K562 (cell line): ENCODE data around the gene ZSWIM4. TPM values are rescaled to one million over a fixed set of nuclear protein-coding genes. Genes with fewer than 3 reads are reported as not detected.

Experiments
- BRCA1 ChIP-seq, 2 experiments: fragments of 450-650 bp in 1 of 2; sonication (generic) in 1 of 2; formaldehyde crosslinking in 1 of 2; IDR thresholded peaks; 2 replicates each; pipeline versions ENCODE4 v1.5.0 to v1.6.1; 2017 to 2020; ENCODE audit warnings: mild to moderate bottlenecking in 1 of 2, missing genetic modification reagents in 1 of 2
- CCNT2 ChIP-seq: IDR thresholded peaks from 2 replicates; pipeline ENCODE4 v1.6.1; 2011; ENCODE audit warnings: borderline replicate concordance, low read depth, mild to moderate bottlenecking, moderate library complexity, mixed read lengths, low read length; ENCODE audit not compliant: insufficient read length; ENCODE audit errors: extremely low read depth
- DPF2 ChIP-seq: fragments of 450-650 bp; IDR thresholded peaks from 2 replicates; pipeline ENCODE4 v1.6.1; 2016
- ESRRB ChIP-seq: fragments of 250-450 bp; sonication (Bioruptor Pico); IDR thresholded peaks from 2 replicates; pipeline ENCODE4 v1.5.0; 2020; ENCODE audit warnings: mild to moderate bottlenecking, moderate library complexity, borderline replicate concordance
- HDAC6 ChIP-seq: IDR thresholded peaks from 2 replicates; pipeline ENCODE4 v1.6.1; 2012; ENCODE audit warnings: low read depth, mild to moderate bottlenecking, control low read depth, inconsistent platforms, low read length, moderate library complexity
- KDM5B ChIP-seq: fragments of 200-600 bp; sonication (generic); IDR thresholded peaks from 2 replicates; pipeline ENCODE4 v1.6.1; 2012; ENCODE audit warnings: low read depth, mild to moderate bottlenecking, moderate library complexity, low read length, control low read depth, inconsistent platforms; ENCODE audit not compliant: insufficient replicate concordance
- MTA3 ChIP-seq: fragments of 450-650 bp; formaldehyde crosslinking; IDR thresholded peaks from 2 replicates; pipeline ENCODE4 v1.6.1; 2017; ENCODE audit warnings: mild to moderate bottlenecking, borderline replicate concordance
- NFATC3 ChIP-seq: fragments of 450-650 bp; IDR thresholded peaks from 2 replicates; pipeline ENCODE4 v1.6.1; 2017; ENCODE audit warnings: mild to moderate bottlenecking
- PCBP1 ChIP-seq: fragments of 200-400 bp; formaldehyde crosslinking; IDR thresholded peaks from 2 replicates; pipeline ENCODE4 v1.6.1; 2018; ENCODE audit warnings: mild to moderate bottlenecking, low read depth, low read length; ENCODE audit not compliant: poor library complexity, severe bottlenecking
- PHB ChIP-seq: fragments of 250-450 bp; sonication (Bioruptor Pico); IDR thresholded peaks from 2 replicates; pipeline ENCODE4 v1.5.0; 2021
- POLR2A ChIP-seq: fragments of 450-650 bp; conservative IDR thresholded peaks from 2 replicates; pipeline ENCODE4 v1.6.1; 2016
- POLR2H ChIP-seq: IDR thresholded peaks from 2 replicates; pipeline ENCODE4 v1.6.1; 2016; ENCODE audit warnings: missing genetic modification characterization, low read depth, mild to moderate bottlenecking, control low read depth, missing compliant biosample characterization, moderate library complexity
- RBFOX2 ChIP-seq: fragments of 200-400 bp; formaldehyde crosslinking; IDR thresholded peaks from 2 replicates; pipeline ENCODE4 v1.6.1; 2017; ENCODE audit warnings: low read depth, mild to moderate bottlenecking, low read length, moderate library complexity
- RCOR1 ChIP-seq, 2 experiments: IDR thresholded peaks; 2 replicates each; pipeline ENCODE4 v1.6.1; 2012; ENCODE audit warnings: low read depth in 2 of 2, low read length in 2 of 2, borderline replicate concordance in 1 of 2, improper control_type of control experiment in 1 of 2
- SIN3B ChIP-seq: fragments of 450-650 bp; IDR thresholded peaks from 2 replicates; pipeline ENCODE4 v1.6.1; 2017; ENCODE audit warnings: low read depth, mild to moderate bottlenecking, moderate library complexity
- TEAD1 ChIP-seq, 2 experiments: fragments of 450-650 bp in 1 of 2; sonication (generic) in 1 of 2; formaldehyde crosslinking; IDR thresholded peaks; 2 replicates each; pipeline versions ENCODE4 v1.4.0 to v1.8.0; 2020 to 2022; ENCODE audit warnings: mild to moderate bottlenecking in 2 of 2, missing genetic modification reagents in 1 of 2
- TEAD2 ChIP-seq: fragments of 450-650 bp; IDR thresholded peaks from 2 replicates; pipeline ENCODE4 v1.6.1; 2016; ENCODE audit warnings: missing genetic modification characterization, control low read depth, missing compliant biosample characterization
- ZNF197 ChIP-seq: fragments of 200-800 bp; sonication (Bioruptor generic); IDR thresholded peaks from 2 replicates; pipeline ENCODE4 v1.6.1; 2016; ENCODE audit warnings: low read depth, missing genetic modification characterization, missing compliant biosample characterization
- ZNF431 ChIP-seq: sonication (generic); formaldehyde crosslinking; IDR thresholded peaks from 2 replicates; pipeline ENCODE4 v1.8.0; 2022; ENCODE audit warnings: mild to moderate bottlenecking, missing genetic modification reagents
- ZNF57 ChIP-seq: fragments of 450-650 bp; formaldehyde crosslinking; IDR thresholded peaks from 2 replicates; pipeline ENCODE4 v1.4.0; 2020; ENCODE audit warnings: mild to moderate bottlenecking, moderate library complexity
- ZZZ3 ChIP-seq: fragments of 450-650 bp; IDR thresholded peaks from 2 replicates; pipeline ENCODE4 v1.6.1; 2016; ENCODE audit warnings: antibody characterized with exemption, mild to moderate bottlenecking, moderate library complexity
- polyA plus RNA-seq, 8 experiments: library from polyadenylated mRNA; depleted of rRNA in 4 of 8; stranded (reverse) in 5 of 8; unstranded in 3 of 8; fragments of >200 nt; fragmentation: Nextera tagmentation in 2 of 8; fragmentation: Illumina TruSeq in 1 of 8; extraction: Ambion mirVana in 2 of 8; extraction: Trizol in 1 of 8; gene quantifications; 2 replicates each; pipeline versions ENCODE4 v1.2.1 to v1.2.3, GENCODE V29; 2011 to 2014; ENCODE audit warnings: inconsistent platforms in 1 of 8, missing spikeins in 1 of 8
- total RNA-seq, 7 experiments: library from RNA; depleted of rRNA in 6 of 7; stranded (reverse); fragments of >200 nt in 6 of 7; fragmentation: Illumina TruSeq in 2 of 7; extraction: Trizol in 2 of 7; gene quantifications; 2 replicates each; pipeline versions ENCODE4 v1.2.1 to v1.2.3, GENCODE V29; 2011 to 2021; ENCODE audit warnings: low replicate concordance in 1 of 7
- TF ChIP-seq, protein P1 (sequence below): fragments of 450-650 bp; formaldehyde crosslinking; IDR thresholded peaks from 2 replicates; pipeline ENCODE4 v1.4.0; 2020; ENCODE audit warnings: mild to moderate bottlenecking
- TF ChIP-seq, protein P2 (sequence below), 3 experiments: IDR thresholded peaks in 2 of 3; conservative IDR thresholded peaks in 1 of 3; 2 replicates each; pipeline ENCODE4 v1.5.1; 2011 to 2012; ENCODE audit warnings: low read length in 3 of 3, mild to moderate bottlenecking in 3 of 3, control low read depth in 2 of 3, improper control_type of control experiment in 1 of 3, inconsistent platforms in 1 of 3, low read depth in 1 of 3, mixed read lengths in 1 of 3, moderate library complexity in 1 of 3; ENCODE audit not compliant: insufficient read depth in 2 of 3
- TF ChIP-seq, protein P3 (sequence below): fragments of 450-650 bp; IDR thresholded peaks from 2 replicates; pipeline ENCODE4 v1.6.1; 2017; ENCODE audit warnings: antibody characterized with exemption

The ZSWIM4 gene
- total and polyA plus RNA-seq, 9 of the 15 experiments (the other 6 are each of a cell fraction or from before 2014, with no cell fraction given) = 0.25 to 3.7 (median 0.79) TPM; not detected in 2

DNA sequence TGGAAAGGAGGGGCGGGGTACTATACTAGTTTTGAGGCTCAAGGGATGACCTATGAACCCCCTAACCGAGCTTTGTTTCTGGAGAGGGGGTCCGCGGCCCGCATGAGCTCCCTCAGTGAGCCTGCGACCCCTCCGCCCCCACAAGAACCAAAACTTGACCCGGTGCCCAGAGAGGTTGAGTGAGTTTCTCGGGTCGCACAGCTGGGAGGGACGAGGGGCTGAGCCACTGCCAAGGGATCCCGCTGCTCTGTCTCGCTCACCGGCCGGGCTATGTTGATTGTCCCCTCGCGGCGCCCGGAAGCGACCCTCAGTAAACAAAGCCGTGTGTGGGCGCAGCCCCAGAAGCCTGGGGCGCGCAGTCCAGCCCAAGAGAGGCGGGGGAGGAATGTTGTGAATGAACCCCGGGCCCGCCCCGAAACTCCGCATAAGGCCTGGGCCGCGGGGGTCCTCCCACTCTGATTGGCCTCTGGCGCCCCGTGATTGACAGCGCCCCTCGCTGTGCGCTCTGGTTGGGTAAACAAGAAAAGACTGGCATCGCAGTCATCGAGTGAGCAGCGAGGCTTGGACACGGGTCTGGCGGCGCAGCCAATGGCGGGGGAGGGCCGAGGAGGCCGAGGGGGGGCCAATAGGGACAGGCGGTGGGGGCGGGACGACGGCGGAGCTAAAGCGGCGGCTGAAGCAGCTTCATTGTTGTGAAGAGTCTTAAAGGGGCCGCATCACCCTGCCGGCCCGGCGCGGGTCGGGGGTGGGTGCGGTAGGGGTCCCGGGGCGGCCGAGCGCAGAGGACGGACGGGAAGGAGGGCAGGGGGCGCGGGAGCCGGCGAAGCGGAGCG lies at the start of gene ZSWIM4 (continued):
- TF ChIP-seq, protein P1, sequence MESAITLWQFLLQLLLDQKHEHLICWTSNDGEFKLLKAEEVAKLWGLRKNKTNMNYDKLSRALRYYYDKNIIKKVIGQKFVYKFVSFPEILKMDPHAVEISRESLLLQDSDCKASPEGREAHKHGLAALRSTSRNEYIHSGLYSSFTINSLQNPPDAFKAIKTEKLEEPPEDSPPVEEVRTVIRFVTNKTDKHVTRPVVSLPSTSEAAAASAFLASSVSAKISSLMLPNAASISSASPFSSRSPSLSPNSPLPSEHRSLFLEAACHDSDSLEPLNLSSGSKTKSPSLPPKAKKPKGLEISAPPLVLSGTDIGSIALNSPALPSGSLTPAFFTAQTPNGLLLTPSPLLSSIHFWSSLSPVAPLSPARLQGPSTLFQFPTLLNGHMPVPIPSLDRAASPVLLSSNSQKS (CRISPR knock-in tag) = no peak
- TF ChIP-seq POLR2A = peak; percentile 68
- TF ChIP-seq POLR2H (tag) = no peak
- TF ChIP-seq HDAC6 = no peak
- peak; percentile 56; the same call in 1 of the 2 replicates for TF ChIP-seq DPF2
- TF ChIP-seq NFATC3 = no peak
- TF ChIP-seq TEAD2 = no peak
- TF ChIP-seq ZNF57 = no peak
- no peak; the same call in 1 of the 2 replicates for TF ChIP-seq MTA3
- TF ChIP-seq PHB (CRISPR knock-in tag) = no peak
- no peak for TF ChIP-seq ZNF197 (CRISPR knock-in tag)
- peak; percentile 58 for TF ChIP-seq KDM5B
- TF ChIP-seq BRCA1 (IDR thresholded peaks at IDR 0.05) = no peak
- no peak for TF ChIP-seq BRCA1 (CRISPR knock-in tag; IDR thresholded peaks at IDR 0.05)
- no peak for TF ChIP-seq SIN3B
- TF ChIP-seq ZZZ3 = no peak
- TF ChIP-seq PCBP1 = peak; percentile 15
- TF ChIP-seq ZNF431 = no peak
- TF ChIP-seq, protein P2, sequence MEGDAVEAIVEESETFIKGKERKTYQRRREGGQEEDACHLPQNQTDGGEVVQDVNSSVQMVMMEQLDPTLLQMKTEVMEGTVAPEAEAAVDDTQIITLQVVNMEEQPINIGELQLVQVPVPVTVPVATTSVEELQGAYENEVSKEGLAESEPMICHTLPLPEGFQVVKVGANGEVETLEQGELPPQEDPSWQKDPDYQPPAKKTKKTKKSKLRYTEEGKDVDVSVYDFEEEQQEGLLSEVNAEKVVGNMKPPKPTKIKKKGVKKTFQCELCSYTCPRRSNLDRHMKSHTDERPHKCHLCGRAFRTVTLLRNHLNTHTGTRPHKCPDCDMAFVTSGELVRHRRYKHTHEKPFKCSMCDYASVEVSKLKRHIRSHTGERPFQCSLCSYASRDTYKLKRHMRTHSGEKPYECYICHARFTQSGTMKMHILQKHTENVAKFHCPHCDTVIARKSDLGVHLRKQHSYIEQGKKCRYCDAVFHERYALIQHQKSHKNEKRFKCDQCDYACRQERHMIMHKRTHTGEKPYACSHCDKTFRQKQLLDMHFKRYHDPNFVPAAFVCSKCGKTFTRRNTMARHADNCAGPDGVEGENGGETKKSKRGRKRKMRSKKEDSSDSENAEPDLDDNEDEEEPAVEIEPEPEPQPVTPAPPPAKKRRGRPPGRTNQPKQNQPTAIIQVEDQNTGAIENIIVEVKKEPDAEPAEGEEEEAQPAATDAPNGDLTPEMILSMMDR (IDR thresholded peaks at IDR 0.05 in 2 of 3, conservative IDR thresholded peaks at IDR 0.05 in 1 of 3; ENCODE audit: insufficient read depth in 2 of 3, low read depth in 1 of 3, low read length in 3 of 3) = no peak
- TF ChIP-seq, protein P3, sequence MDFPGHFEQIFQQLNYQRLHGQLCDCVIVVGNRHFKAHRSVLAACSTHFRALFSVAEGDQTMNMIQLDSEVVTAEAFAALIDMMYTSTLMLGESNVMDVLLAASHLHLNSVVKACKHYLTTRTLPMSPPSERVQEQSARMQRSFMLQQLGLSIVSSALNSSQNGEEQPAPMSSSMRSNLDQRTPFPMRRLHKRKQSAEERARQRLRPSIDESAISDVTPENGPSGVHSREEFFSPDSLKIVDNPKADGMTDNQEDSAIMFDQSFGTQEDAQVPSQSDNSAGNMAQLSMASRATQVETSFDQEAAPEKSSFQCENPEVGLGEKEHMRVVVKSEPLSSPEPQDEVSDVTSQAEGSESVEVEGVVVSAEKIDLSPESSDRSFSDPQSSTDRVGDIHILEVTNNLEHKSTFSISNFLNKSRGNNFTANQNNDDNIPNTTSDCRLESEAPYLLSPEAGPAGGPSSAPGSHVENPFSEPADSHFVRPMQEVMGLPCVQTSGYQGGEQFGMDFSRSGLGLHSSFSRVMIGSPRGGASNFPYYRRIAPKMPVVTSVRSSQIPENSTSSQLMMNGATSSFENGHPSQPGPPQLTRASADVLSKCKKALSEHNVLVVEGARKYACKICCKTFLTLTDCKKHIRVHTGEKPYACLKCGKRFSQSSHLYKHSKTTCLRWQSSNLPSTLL = no peak
- TF ChIP-seq ESRRB (CRISPR knock-in tag) = no peak
- TF ChIP-seq CCNT2 = peak; percentile 61
- TF ChIP-seq RCOR1 (IDR thresholded peaks at IDR 0.05; ENCODE audit: borderline replicate concordance in 1 of 2, low read depth in 2 of 2, low read length in 2 of 2) = peak; percentile 58 to 93; a peak in 3 of 4 replicates
- TF ChIP-seq RBFOX2 = peak; percentile 85
- peak in 1 of 2 experiments; percentile 90; a peak in 2 of 4 replicates for TF ChIP-seq TEAD1 (CRISPR knock-in tag; IDR thresholded peaks at IDR 0.05)
